A549 (cell line): Measurements from ENCODE around the gene CDHR2. TPM values are rescaled to one million over a fixed set of nuclear protein-coding genes. Genes with fewer than 3 reads are reported as not detected.

ENCODE experiments used
- ATAC-seq, 2 experiments: fragments of 200-7000 bp in 1 of 2; fragments of >200 bp in 1 of 2; cut with Nextera tagmentation in 1 of 2; cut with Tn5 transposase in 1 of 2; 3 replicates each; pipeline versions ENCODE4 v1.8.0 to v1.9.1; 2018 to 2020; ENCODE audit warnings: mild to moderate bottlenecking in 1 of 2, moderate library complexity in 1 of 2
- CTCF ChIA-PET: fragments of 300-600 bp; sonication (Branson Sonifier 250); formaldehyde crosslinking; extraction: SDS; loops from one replicate; lab custom pipeline; 2021; ENCODE audit warnings: antibody characterized with exemption, inconsistent platforms; lab: Yijun Ruan, JAX
- POLR2A ChIA-PET: fragments of 350-600 bp; formaldehyde crosslinking; extraction: SDS; loops from one replicate; lab custom pipeline; 2021; ENCODE audit warnings: antibody characterized with exemption, inconsistent platforms; lab: Yijun Ruan, JAX
- DNase-seq, 2 experiments: peaks; one replicate each; pipeline versions ENCODE4 v3.0.0 to v3.0.0-alpha.2; 2011 to 2016; ENCODE audit warnings: low read depth in 1 of 2, low spot score in 1 of 2
- FAIRE-seq: peaks from 2 replicates; lab custom pipeline; 2011; peaks lifted over from hg19 to GRCh38; lab: Jason Lieb, UNC
- H3K27ac ChIP-seq, 2 experiments: fragments of >200 bp; sonication (Bioruptor Twin); formaldehyde crosslinking; 3 replicates each; pipeline ENCODE4 v1.5.1; 2016 to 2017
- H3K4me1 ChIP-seq: fragments of >200 bp; sonication (Bioruptor Twin); formaldehyde crosslinking; 3 replicates; pipeline ENCODE4 v1.6.1; 2016
- H3K4me2 ChIP-seq: fragments of >200 bp; sonication (Bioruptor Twin); formaldehyde crosslinking; 3 replicates; pipeline ENCODE4 v1.6.1; 2016
- H3K4me3 ChIP-seq: fragments of >200 bp; sonication (Bioruptor Twin); formaldehyde crosslinking; 3 replicates; pipeline ENCODE4 v1.5.1; 2016
- H3K9me3 ChIP-seq: fragments of >200 bp; sonication (Bioruptor Twin); formaldehyde crosslinking; 3 replicates; pipeline ENCODE4 v1.6.1; 2016
- BHLHE40 ChIP-seq: IDR thresholded peaks from 2 replicates; pipeline ENCODE4 v1.6.1; 2012; ENCODE audit warnings: low read depth, low read length, inconsistent platforms
- ESRRA ChIP-seq: fragments of 150-350 bp; IDR thresholded peaks from 2 replicates; pipeline ENCODE4 v1.6.1; 2014; ENCODE audit warnings: mild to moderate bottlenecking, low read length, borderline replicate concordance
- HOXA7 ChIP-seq: fragments of 250-450 bp; sonication (Bioruptor Pico); IDR thresholded peaks from 2 replicates; pipeline ENCODE4 v1.5.0; 2020; ENCODE audit warnings: mild to moderate bottlenecking, moderate library complexity
- JUN ChIP-seq, 2 experiments: fragments of >200 bp; sonication (Bioruptor Twin); formaldehyde crosslinking; IDR thresholded peaks; 2 replicates in 1 of 2; 3 replicates in 1 of 2; pipeline ENCODE4 v1.6.1; 2016 to 2017
- JUNB ChIP-seq: fragments of >200 bp; sonication (Bioruptor Twin); formaldehyde crosslinking; IDR thresholded peaks from 2 replicates; pipeline ENCODE4 v1.6.1; 2016
- KDM5A ChIP-seq: fragments of 200-600 bp; sonication (generic); IDR thresholded peaks from 2 replicates; pipeline ENCODE4 v1.6.1; 2016; ENCODE audit warnings: antibody characterized with exemption, mild to moderate bottlenecking
- PHF8 ChIP-seq: fragments of 200-600 bp; sonication (generic); IDR thresholded peaks from 2 replicates; pipeline ENCODE4 v1.6.1; 2016; ENCODE audit warnings: low read depth, mild to moderate bottlenecking, antibody characterized with exemption, moderate library complexity, borderline replicate concordance
- RAD21 ChIP-seq, 2 experiments: fragments of >200 bp in 1 of 2; sonication (Bioruptor Twin) in 1 of 2; formaldehyde crosslinking in 1 of 2; IDR thresholded peaks in 1 of 2; conservative IDR thresholded peaks in 1 of 2; 2 replicates in 1 of 2; 3 replicates in 1 of 2; pipeline ENCODE4 v1.6.1; 2012 to 2018; ENCODE audit warnings: inconsistent platforms in 1 of 2
- RARB ChIP-seq: fragments of 250-450 bp; sonication (Bioruptor Pico); IDR thresholded peaks from 2 replicates; pipeline ENCODE4 v1.8.0; 2021; ENCODE audit warnings: mild to moderate bottlenecking, moderate library complexity
- RNF2 ChIP-seq: fragments of 200-600 bp; sonication (generic); IDR thresholded peaks from 2 replicates; pipeline ENCODE4 v1.6.1; 2016; ENCODE audit warnings: low read depth, mild to moderate bottlenecking, antibody characterized with exemption, moderate library complexity, borderline replicate concordance
- SMC3 ChIP-seq: fragments of >200 bp; sonication (Bioruptor Twin); formaldehyde crosslinking; IDR thresholded peaks from 3 replicates; pipeline ENCODE4 v1.6.1; 2018; ENCODE audit warnings: inconsistent platforms
- WGBS: methylation state at CpG from one replicate; pipeline ENCODE4 v1.1.6; 2017; ENCODE audit errors: missing lambda C conversion rate; 5-methylcytosine and 5-hydroxymethylcytosine counted together
- polyA plus RNA-seq, 4 experiments: library from polyadenylated mRNA; depleted of rRNA in 3 of 4; stranded (reverse); fragments of >200 nt; fragmentation: RNase III in 1 of 4; extraction: RNeasy Plus Mini Kit Qiagen cat#74134 plus additional on column Dnase treatment in 1 of 4; gene quantifications; 2 replicates in 3 of 4; 3 replicates in 1 of 4; pipeline ENCODE4 v1.2.3, GENCODE V29; 2011 to 2017
- TF ChIP-seq, protein P1 (sequence below): fragments of >200 bp; sonication (Bioruptor Twin); formaldehyde crosslinking; IDR thresholded peaks from 3 replicates; pipeline ENCODE4 v1.5.1; 2016
- TF ChIP-seq, protein P2 (sequence below): fragments of 200-600 bp; sonication (generic); IDR thresholded peaks from 2 replicates; pipeline ENCODE4 v1.6.1; 2016; ENCODE audit warnings: antibody characterized with exemption, mild to moderate bottlenecking, moderate library complexity
- TF ChIP-seq, protein P3 (sequence below): fragments of 150-350 bp; IDR thresholded peaks from 2 replicates; pipeline ENCODE4 v1.6.1; 2014; ENCODE audit warnings: low read depth, mild to moderate bottlenecking, low read length
- TF ChIP-seq, protein P4 (sequence below): IDR thresholded peaks from 2 replicates; pipeline ENCODE4 v1.6.1; 2012; ENCODE audit warnings: low read depth, borderline replicate concordance

The CDHR2 gene
- polyA plus RNA-seq, 2 of the 4 experiments (the other 2 are of a cell fraction) = 0.09 TPM; not detected in 1

DNA sequence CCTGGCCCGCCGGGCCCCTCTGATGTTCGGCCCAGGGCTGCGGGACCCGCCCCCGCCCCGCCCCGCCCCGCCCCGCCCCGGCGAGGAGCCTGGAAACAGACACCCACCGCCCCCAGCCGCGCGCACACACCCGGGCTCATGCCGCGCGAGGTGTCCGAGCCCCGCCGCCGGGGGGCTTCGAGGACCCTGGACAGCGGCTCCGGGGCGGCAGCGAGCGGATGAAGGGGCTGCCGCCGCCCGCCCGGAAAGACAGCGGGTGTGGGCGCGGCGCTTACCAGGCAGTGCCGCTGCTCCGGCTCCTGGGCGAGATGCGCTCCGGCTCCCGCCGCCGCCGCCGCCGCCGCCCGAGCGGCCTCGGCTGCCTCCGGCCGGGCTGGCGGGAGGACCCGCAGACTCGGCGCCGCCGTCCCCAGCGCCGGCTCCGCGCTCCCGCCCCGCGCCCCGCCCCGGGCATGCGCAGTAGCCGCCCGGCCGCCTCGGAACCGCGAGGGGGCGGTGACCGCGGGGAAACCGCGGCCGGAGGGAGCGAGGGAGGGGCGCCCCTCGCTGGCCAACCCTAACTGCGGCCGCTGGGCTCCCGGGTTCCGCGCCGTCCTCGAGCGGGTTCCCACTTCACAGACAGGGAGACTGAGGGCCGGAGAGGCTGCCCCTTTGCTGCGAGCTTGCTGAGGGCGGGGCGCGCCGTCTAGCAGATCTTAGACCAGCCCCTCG lies 60.7 kb downstream of the CDHR2 start, which contains the start of gene GPRIN1:
TSS of gene GPRIN1 (minus strand) at position 433 of the 711 bp plus-strand sequence. CDS start 10,322 bp downstream, outside the sequence.
- ATAC-seq (peak; percentile 66 to 82), DNase-seq (peak; percentile 50 to 78), FAIRE-seq (no peak)
- ChIA-PET POLR2A (no interaction called here), CTCF (interaction anchor here (0.7 to 2.1 kb wide), 2 partner anchors 10 to 31 kb away, joined by 3 to 9 read pairs; no protein-coding TSS in a partner anchor)
- Histone ChIP-seq H3K4me3 (peak within 1 kb of the TSS; percentile 94), H3K27ac (peak within 1 kb of the TSS; percentile 84 to 95), H3K9me3 (no peaks in the 10 kb centered on the region), H3K4me1 (peaks cover 22% of the 10 kb centered on the region), H3K4me2 (peak within 1 kb of the TSS; percentile 91)
- WGBS = no CpG with 5 or more reads among the region's 101 CpGs
- TF ChIP-seq, protein P1, sequence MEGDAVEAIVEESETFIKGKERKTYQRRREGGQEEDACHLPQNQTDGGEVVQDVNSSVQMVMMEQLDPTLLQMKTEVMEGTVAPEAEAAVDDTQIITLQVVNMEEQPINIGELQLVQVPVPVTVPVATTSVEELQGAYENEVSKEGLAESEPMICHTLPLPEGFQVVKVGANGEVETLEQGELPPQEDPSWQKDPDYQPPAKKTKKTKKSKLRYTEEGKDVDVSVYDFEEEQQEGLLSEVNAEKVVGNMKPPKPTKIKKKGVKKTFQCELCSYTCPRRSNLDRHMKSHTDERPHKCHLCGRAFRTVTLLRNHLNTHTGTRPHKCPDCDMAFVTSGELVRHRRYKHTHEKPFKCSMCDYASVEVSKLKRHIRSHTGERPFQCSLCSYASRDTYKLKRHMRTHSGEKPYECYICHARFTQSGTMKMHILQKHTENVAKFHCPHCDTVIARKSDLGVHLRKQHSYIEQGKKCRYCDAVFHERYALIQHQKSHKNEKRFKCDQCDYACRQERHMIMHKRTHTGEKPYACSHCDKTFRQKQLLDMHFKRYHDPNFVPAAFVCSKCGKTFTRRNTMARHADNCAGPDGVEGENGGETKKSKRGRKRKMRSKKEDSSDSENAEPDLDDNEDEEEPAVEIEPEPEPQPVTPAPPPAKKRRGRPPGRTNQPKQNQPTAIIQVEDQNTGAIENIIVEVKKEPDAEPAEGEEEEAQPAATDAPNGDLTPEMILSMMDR = peak; percentile 33
- TF ChIP-seq JUN (IDR thresholded peaks at IDR 0.05) (peak in 1 of 2 experiments; percentile 59; a peak in 2 of 5 replicates), RAD21 (conservative IDR thresholded peaks at IDR 0.05 in 1 of 2, IDR thresholded peaks at IDR 0.05 in 1 of 2) (peak; percentile 12 to 24; a peak in 1 of 5 replicates), HOXA7 (CRISPR knock-in tag) (no peak), ESRRA (no peak), JUNB (no peak), BHLHE40 (no peak), PHF8 (peak; percentile 42; the same call in 1 of the 2 replicates), SMC3 (peak; percentile 13; the same call in 1 of the 3 replicates), KDM5A (no peak)
- TF ChIP-seq, protein P2, sequence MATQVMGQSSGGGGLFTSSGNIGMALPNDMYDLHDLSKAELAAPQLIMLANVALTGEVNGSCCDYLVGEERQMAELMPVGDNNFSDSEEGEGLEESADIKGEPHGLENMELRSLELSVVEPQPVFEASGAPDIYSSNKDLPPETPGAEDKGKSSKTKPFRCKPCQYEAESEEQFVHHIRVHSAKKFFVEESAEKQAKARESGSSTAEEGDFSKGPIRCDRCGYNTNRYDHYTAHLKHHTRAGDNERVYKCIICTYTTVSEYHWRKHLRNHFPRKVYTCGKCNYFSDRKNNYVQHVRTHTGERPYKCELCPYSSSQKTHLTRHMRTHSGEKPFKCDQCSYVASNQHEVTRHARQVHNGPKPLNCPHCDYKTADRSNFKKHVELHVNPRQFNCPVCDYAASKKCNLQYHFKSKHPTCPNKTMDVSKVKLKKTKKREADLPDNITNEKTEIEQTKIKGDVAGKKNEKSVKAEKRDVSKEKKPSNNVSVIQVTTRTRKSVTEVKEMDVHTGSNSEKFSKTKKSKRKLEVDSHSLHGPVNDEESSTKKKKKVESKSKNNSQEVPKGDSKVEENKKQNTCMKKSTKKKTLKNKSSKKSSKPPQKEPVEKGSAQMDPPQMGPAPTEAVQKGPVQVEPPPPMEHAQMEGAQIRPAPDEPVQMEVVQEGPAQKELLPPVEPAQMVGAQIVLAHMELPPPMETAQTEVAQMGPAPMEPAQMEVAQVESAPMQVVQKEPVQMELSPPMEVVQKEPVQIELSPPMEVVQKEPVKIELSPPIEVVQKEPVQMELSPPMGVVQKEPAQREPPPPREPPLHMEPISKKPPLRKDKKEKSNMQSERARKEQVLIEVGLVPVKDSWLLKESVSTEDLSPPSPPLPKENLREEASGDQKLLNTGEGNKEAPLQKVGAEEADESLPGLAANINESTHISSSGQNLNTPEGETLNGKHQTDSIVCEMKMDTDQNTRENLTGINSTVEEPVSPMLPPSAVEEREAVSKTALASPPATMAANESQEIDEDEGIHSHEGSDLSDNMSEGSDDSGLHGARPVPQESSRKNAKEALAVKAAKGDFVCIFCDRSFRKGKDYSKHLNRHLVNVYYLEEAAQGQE = peak; percentile 20; the same call in 1 of the 2 replicates
- TF ChIP-seq, protein P3, sequence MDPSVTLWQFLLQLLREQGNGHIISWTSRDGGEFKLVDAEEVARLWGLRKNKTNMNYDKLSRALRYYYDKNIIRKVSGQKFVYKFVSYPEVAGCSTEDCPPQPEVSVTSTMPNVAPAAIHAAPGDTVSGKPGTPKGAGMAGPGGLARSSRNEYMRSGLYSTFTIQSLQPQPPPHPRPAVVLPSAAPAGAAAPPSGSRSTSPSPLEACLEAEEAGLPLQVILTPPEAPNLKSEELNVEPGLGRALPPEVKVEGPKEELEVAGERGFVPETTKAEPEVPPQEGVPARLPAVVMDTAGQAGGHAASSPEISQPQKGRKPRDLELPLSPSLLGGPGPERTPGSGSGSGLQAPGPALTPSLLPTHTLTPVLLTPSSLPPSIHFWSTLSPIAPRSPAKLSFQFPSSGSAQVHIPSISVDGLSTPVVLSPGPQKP = no peak

DNA sequence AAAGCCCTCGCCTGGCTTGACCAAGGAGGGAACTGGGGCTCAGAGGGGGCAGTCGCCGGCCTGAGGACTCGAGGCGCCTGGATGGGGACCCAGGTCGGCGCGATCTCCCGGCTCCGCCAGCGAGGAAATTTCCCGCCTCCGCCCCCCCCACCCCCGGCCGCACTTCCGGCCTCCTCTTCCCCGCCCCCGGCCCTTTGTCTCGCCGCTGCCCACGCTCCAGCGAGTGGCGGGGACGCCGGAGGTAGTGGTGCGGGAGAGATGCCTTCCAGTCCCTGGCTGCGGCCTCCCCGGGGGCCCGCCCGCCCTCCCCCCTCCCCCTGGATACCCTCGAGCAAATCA lies 61.3 kb downstream of the CDHR2 start:
- FAIRE-seq = no peak
- Histone ChIP-seq H3K4me1 (peaks cover 27% of the 10 kb centered on the region), H3K4me3 (peak overlapping the region; percentile 94), H3K9me3 (no peaks in the 10 kb centered on the region), H3K27ac (peak overlapping the region; percentile 84 to 95), H3K4me2 (peak overlapping the region; percentile 91)
- POLR2A ChIA-PET = no interaction called here
- ATAC-seq = peak in 1 of 2 experiments; percentile 22; a peak in 3 of 6 replicates
- TF ChIP-seq, protein P4, sequence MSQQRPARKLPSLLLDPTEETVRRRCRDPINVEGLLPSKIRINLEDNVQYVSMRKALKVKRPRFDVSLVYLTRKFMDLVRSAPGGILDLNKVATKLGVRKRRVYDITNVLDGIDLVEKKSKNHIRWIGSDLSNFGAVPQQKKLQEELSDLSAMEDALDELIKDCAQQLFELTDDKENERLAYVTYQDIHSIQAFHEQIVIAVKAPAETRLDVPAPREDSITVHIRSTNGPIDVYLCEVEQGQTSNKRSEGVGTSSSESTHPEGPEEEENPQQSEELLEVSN = peak; percentile 53; the same call in 1 of the 2 replicates
- TF ChIP-seq RARB (CRISPR knock-in tag) (no peak), HOXA7 (CRISPR knock-in tag) (no peak), RNF2 (no peak)
- 0% methylated on average over 14 of the region's 31 CpGs for WGBS
- CTCF ChIA-PET = interaction anchor here (0.7 kb wide), 1 partner anchor 11 kb away, joined by 3 read pairs; no protein-coding TSS in a partner anchor
- no peak for DNase-seq
